ENCODE data around the gene IFNL2.

- no peak for TF ChIP-seq CTCF (conservative IDR thresholded peaks at IDR 0.05 in 1 of 2, IDR thresholded peaks at IDR 0.05 in 1 of 2; ENCODE audit: low read depth in 1 of 2, low read length in 2 of 2)
- no peak for TF ChIP-seq EZH2 (IDR thresholded peaks at IDR 0.05; ENCODE audit: low read length, missing control alignments)
Measured at GRCh38 chr19:39263912-39264305, 4.3 kb upstream of the IFNL2 start.
